ENCODE measurements around the gene PHLPP1. TPM values are rescaled to one million over a fixed set of nuclear protein-coding genes. Genes with fewer than 3 reads are reported as not detected.
"Not testable (repeated sequence)": the region's sequence is repeated elsewhere in the genome, so short reads cannot be mapped to it uniquely, and the experiment has no call there.

PHLPP1 gene
- polyA plus RNA-seq, 4 donors: 16.4 to 20.5 (median 18.0) TPM

DNA sequence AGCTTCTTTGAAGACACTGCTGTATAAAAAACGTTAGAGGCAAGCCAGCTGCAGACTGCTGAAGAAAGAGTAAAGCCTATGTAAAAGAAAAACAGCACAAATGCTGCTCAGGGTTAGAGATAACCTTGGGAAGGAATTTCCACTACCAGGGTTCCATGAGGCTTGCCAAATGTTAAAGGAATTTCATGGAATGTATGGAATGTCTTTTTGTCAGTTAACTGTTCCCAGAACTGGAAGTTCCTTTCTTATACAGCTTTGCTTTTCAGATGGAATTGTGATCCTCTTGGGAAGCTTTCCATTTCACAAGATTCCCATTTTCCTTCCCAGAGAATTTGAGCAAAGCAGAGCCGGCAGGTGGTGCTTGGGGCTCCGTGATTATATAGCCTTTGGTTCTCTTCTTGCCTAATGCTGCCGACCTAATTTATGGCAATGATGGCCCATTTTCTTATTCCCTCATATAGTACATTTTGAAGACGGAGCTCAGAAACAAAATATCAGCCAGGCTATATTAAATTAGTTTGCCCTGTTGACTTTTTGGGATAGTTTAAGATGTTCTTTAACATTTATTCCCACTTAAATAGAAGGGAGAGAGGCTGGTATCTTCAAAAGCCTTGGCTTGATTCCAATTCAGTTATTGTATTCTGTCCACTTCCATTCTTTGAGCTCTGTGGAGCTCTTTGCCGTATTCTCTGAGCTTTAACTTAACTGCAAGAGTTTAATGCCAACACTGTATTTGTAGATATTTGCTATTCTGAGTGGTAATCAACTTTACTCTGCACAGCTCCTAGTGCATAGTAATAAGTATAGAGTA is 162.3 kb downstream of the PHLPP1 start:
- peak in 3 of 4 donors; percentile 18 to 47 (median 36) for DNase-seq (ENCODE audit: low read depth in 4 of 4, low spot score in 3 of 4)

DNA sequence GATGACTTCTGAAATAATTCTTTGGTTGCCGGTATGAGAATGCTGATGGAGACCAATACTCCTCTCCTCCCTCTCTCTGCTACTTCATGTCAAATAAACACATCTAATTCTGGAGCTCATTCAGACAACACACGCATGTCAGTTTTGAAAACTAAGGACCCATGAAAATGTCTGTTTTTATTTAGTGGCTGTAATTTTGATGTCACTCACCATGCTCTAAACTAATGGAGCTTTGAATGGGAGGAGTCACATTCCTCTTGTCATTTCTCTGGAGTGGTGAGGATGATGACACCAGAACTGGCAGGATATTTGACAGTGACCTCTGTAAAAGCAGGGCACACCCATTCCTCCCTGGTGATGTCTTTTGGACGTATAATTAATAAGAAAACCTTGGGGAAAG is 163.0 kb downstream of the PHLPP1 start:
- DNase-seq (ENCODE audit: low read depth in 4 of 4, low spot score in 3 of 4): no peak

DNA sequence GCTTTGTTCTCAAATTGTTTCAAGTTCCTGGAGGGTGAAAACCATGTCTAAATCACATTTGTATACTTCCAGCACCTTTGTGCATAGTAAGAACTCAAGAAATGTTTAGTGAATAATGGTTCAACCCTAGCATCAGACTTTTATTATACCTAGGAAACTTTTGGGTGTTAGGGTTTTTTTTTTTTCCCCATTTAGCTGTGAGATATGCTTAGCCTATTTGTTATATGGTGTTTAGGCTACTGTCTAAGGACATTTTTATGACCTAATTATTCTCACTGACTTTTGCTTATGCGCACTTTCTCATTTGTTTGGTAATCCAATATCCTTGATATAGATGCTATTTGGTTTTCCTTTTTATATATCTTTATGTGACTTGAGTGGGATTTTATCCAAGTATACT is 164.7 kb downstream of the PHLPP1 start:
- DNase-seq (ENCODE audit: low read depth in 4 of 4, low spot score in 3 of 4): no peak

- DNase-seq (ENCODE audit: low read depth in 4 of 4, low spot score in 3 of 4): no peak
These were observed 165.5 kb downstream of the PHLPP1 start for GRCh38 chr18:62880673-62881364.

- no peak for DNase-seq (ENCODE audit: low read depth in 4 of 4, low spot score in 3 of 4)
These were observed 166.2 kb downstream of the PHLPP1 start for GRCh38 chr18:62881509-62882016.

DNA sequence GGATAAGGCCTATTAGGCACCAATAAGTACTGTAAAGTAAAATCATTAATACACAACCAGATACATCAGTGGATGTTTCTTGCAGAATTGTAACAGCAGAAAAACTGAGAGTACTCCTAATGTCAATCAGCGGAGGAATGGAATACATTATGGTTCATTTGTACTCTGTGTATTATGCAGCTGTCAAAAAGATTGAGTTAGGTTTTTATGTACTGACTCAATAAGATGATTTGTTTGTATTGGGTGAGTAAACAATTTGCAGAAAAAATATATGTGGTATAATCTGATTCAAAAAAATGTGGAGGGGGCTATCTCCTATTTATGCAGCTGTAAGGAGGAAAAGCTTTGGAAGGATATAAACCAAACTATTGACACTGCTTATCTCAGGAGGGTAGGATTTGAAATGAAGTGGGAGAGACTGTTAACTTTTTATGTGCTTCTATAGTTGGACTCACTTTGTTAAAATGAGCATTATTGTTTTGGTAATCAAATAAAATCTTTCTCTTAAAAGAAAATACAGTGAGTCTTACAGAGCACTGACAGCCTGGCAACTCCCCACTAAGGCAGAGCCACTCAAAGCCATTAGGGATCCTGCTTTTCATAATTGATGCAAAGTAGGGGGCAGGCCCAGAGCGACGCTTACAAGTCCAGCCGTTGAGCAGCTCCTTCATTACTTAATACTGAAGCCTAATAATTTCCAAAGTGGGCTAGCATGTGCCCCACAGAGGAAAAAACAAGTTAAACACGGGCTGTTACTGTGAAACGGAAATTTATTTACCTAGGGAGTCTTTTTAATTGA is 168.8 kb downstream of the PHLPP1 start:
- no peak for DNase-seq (ENCODE audit: low read depth in 4 of 4, low spot score in 3 of 4)

DNA sequence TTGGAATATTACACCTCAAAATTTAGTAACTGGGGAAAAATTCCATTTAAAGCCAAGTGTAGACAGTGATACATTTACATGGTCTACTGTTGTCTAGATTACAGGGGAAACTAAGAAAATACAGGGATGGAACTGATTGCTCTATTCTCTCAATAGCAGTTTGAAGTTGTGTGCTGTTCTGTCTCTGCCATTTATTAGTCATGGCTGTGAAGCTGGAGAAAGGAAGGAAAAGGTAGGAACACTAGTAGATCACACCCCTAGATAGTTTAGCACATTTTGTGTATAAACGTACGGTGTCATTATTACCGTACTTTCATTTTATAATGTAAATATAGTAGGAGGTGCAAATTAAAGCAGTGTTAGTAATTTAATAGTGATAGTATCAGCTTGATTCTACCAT is 170.5 kb downstream of the PHLPP1 start:
- no peak for DNase-seq (ENCODE audit: low read depth in 4 of 4, low spot score in 3 of 4)

DNA sequence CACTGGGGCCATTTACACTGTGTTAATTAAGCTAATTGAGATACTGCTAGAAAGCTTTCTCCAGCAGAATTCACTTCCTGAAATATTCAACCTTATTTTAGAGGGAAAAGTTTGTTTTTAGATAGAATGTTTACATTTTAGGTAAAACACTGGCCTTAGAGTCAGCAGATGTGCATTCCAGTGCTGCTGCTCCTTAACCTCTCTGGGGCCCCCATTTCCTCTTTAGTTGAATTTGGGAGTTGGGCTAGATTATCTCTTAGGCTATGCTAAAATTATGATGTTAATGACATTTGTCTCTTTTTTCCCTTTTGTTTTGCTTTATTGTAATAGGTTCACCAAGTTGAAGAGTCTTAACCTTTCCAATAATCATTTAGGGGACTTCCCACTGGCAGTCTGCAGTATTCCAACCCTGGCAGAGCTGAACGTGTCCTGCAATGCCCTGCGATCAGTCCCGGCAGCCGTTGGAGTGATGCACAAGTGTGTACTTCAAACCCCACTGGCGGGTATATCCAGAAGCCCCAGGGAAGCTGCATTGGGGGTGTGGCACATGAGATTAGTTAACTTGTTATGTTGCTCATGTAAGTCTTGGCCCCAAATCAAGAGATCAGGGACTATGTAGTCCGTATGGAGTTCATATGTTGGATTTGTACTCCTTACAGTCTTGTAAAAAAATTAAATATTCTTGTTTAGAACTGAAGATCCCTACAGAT is 179.5 kb downstream of the PHLPP1 start:
- no peak for DNase-seq (ENCODE audit: low read depth in 4 of 4, low spot score in 3 of 4)

- no peak for DNase-seq (ENCODE audit: low read depth in 4 of 4, low spot score in 3 of 4)
These were observed 181.8 kb downstream of the PHLPP1 start for GRCh38 chr18:62897153-62897552.

- no peak for DNase-seq (ENCODE audit: low read depth in 4 of 4, low spot score in 3 of 4)
These were observed 183.0 kb downstream of the PHLPP1 start for GRCh38 chr18:62898359-62898758.

- no peak for DNase-seq (ENCODE audit: low read depth in 4 of 4, low spot score in 3 of 4)
These were observed 184.2 kb downstream of the PHLPP1 start for GRCh38 chr18:62899534-62899933.

- DNase-seq (ENCODE audit: low read depth in 4 of 4, low spot score in 3 of 4): no peak
These were observed 185.0 kb downstream of the PHLPP1 start for GRCh38 chr18:62900132-62900883.

- no peak for DNase-seq (ENCODE audit: low read depth in 4 of 4, low spot score in 3 of 4)
These were observed 187.4 kb downstream of the PHLPP1 start for GRCh38 chr18:62902776-62903175.

GRCh38 chr18:62904396-62905285 is 189.3 kb downstream of the PHLPP1 start:
- DNase-seq (ENCODE audit: low read depth in 4 of 4, low spot score in 3 of 4): no peak

- no peak for DNase-seq (ENCODE audit: low read depth in 4 of 4, low spot score in 3 of 4)
These were observed 197.5 kb downstream of the PHLPP1 start for GRCh38 chr18:62912885-62913284.

DNA sequence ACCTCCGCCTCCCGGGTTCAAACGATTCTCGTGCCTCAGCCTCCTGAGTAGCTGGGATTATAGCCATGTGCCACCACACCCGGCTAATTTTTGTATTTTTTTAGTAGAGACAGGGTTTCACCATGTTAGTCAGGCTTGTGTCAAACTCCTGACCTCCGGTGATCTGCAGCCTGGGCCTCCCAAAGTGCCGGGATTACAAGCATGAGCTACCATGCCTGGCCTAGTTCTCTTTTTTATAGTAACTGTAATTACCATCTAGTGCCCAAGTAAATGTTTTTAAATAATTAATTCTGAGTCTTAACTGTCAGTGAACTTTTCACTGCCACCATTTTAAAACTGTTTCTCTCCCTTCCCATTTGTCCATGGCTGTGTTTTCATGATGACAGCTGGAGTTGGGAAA is 198.5 kb downstream of the PHLPP1 start:
- DNase-seq (ENCODE audit: low read depth in 4 of 4, low spot score in 3 of 4): not testable (repeated sequence)

DNA sequence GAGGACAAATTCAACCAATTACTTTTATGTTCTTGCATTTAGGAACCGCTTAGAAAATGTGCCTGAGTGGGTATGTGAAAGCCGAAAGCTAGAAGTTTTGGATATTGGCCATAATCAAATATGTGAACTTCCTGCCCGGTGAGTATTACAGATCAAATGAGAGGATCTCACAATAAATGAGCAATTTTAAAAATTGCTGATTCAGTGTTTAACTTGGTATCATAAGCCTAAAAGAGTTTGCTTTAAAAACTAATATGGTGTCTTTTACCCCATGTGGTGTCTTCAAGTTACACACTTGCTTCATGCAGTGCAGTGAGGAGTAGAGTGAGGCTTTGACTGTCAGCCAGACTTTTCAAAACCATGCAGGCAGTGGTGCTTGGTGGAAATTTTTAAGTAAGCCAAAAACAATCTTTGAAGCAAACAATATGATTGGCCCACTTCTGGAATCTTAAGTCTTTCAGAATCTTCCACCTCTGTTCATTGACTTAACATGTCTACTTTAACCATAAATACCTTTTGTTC is 199.6 kb downstream of the PHLPP1 start:
- no peak for DNase-seq (ENCODE audit: low read depth in 4 of 4, low spot score in 3 of 4)

DNA sequence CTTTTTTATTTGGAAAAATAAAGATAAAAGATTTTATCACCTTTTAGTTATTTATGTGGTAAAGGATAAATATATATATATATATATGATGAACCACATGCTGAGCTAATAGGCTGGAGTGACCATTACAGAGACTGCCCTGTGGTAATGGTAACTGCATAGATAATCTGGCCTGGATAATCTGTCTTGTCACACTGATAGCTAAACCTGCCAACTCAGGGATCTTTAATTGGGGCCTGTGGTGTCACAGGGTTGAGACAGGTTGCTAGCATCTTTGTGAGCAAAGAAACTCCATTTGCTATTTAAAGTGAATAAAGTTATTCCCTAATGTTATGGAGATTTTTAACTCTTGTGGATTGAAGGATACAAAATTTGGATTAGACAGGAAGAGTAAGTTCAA is 203.0 kb downstream of the PHLPP1 start:
- no peak for DNase-seq (ENCODE audit: low read depth in 4 of 4, low spot score in 3 of 4)

Measured in right renal pelvis (tissue), 4 donors.